Activated CD4-positive, alpha-beta T cell treated with anti-CD3 and anti-CD28 coated beads for 24 hours (primary cell): ENCODE measurements around the gene YPEL5.
"Not testable (repeated sequence)": the region's sequence is repeated elsewhere in the genome, so short reads cannot be mapped to it uniquely, and the experiment has no call there.

ENCODE experiments used
- DNase-seq, 2 donors: peaks; one replicate each; pipeline ENCODE4 v3.0.0-alpha.2; 2020; ENCODE audit warnings: low read depth in 2 of 2

YPEL5 gene

DNA sequence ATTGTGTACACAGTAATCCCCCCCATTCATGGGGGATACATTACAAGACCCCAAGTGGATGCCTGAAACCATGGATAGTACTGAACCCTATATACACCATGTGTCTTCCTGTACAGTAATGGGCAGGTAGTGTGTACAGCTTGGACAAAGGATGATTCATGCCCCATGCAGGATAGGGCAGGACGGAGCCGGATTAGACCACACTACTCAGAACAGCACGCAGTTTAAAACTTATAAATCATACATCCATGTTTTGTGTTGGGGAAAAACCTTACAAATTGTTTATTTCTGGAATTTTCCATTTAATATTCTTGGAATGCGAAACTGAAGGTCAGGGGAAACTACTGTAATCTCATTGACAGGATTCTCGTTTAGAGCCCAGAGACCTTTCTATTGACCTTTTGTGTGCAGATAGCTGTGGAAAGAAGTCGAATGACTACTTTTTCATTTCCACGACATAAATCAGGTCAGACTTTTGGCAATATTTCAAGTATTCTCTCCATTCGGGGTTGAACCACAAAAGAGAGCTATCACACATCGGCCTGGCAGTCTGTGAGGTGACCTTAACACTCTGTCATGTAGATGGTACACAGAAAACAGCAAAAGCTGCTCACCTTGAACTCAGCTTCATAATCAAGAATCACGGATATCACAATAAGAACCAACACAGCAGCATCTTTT is 9.9 kb upstream of the YPEL5 start:
- DNase-seq, result no peak

GRCh38 chr2:30139131-30139870 is 7.5 kb upstream of the YPEL5 start:
- DNase-seq, result peak in 1 of 2 donors; percentile 13

GRCh38 chr2:30141136-30141535 is 5.7 kb upstream of the YPEL5 start:
- DNase-seq, result no peak

DNA sequence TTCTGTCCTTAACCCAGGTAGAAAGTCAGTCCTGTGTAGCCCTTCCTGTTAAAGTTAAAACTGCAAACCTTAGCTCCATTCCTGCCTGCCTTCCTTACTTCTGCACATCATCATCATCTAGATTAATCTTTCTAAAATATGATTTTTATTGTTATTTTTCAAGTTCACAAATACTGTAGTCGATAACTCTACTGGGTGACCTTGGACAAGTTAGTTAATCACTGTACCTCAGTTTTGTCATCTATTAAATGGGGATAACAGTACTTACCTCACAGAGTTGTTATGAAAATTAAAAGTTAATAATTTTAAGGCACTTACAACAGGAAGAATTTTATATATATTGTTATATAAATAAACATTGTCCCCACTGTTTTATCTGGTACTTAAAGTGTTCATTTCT is 2.5 kb upstream of the YPEL5 start:
- no peak for DNase-seq

GRCh38 chr2:30144951-30145350 is 1.9 kb upstream of the YPEL5 start:
- DNase-seq, result not testable (repeated sequence)

DNA sequence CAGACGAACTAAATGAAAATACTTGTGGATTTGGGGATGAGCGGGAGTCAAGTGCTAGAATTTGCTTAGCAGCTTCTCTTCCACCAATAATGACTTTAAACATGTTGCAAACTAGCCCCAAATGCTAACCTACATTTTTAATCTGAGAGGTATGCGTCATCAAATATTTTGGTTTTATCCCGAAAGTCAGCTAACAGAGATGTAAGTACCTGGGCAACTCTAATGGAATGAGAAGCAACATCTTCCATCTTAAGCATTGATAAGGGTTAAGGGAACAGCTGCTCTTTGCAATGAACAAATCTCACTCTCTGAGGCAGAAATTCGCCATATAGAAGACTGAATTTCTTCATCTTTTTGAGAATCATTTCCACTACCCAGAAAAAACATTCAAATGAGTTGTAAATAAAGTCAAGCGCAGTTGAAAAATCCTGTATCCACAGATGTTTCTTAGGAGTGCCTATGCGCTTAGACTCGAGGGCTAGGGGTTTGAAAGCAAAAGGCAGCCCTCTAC is 926 bp upstream of the YPEL5 start:
- DNase-seq, result no peak

DNA sequence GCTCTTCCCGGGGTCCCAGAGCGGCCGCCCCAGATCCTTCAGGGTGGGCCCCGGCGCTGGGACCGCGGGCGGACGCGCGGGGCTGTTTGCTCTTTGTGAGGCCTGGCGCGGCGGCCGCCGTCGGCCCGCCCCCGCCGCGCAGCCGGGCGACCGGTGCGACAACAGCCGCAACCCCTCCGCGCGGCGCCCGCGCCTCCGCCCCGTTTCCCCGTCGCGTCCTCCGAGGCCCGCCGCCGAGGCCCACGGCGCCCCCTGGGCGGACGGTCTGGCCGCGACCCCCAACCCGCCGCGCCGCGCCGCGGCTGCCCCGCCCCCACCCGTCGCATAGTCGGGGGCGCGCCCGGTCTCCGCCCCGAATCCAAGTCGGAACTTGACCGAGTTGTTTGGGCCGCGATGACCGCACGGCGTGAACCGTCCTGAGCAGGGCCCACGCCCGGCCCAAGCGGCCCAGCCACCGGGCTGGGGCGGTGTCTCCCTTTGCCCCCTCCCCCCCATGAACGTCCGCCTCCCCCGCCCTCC is 448 bp downstream of the YPEL5 start:
- DNase-seq, result no peak

DNA sequence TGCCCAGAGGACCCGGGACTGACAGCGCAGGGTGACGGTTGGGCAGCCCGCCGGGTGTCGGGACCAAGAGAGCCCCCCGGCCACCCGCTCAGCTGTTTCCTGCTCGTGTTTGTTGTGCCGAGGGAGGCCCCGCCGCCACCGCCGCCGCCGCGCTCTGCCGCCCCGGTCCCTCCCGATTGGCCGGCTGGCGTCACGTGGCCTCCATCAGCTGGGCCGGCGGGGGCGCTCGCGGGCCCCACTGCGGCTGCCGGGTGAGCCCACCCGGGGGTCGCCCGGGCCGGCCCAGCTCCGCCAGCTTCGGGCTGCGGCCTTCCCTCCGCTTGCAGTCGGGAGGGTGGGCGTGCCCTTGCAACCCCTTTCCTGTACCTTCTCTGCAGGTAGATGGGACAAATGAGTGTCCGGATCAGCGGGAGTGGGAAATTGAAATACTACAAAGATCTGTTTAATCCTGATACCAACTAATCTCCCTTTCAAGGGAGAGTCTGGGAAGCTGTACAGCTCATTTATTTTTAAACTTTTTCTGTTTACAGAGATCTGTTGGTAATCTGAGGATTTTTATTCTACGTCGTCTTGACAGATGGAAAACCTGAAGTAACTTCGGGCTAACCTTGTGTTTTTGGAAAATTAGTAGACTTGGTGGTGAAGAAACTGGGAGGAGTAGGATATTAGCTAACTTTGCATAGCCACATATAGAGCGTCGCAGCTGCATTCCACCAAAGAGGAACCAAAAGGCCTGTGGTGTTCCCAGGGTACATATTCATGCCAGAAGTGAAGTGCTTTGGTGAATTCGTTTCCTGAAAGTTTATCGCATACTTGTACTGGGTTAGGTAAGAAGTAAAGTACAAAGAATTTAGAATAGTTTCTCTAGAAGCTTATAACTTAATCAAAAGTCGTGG is 1.2 kb downstream of the YPEL5 start:
- DNase-seq, result peak; percentile 63 to 66

DNA sequence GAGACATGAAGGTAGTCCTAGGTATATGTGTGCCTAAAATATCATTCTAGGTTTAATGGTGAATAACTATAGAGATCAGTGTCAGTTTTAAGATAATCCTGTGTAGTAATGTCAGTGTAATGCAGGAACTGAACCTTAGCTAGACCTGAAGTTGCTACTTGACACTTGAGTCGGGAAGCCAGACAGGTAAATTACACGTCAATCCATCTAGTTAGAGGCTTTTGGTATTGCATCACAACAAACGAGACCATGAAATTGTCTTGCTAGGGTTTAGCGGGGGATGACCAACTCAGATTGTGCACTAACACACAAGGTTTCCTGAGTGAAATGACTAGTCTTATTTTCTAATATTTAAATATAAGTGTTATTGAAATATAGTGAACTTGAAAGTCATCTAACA is 2.0 kb downstream of the YPEL5 start:
- no peak for DNase-seq

GRCh38 chr2:30149513-30149912 is 2.7 kb downstream of the YPEL5 start:
- DNase-seq, result no peak

DNA sequence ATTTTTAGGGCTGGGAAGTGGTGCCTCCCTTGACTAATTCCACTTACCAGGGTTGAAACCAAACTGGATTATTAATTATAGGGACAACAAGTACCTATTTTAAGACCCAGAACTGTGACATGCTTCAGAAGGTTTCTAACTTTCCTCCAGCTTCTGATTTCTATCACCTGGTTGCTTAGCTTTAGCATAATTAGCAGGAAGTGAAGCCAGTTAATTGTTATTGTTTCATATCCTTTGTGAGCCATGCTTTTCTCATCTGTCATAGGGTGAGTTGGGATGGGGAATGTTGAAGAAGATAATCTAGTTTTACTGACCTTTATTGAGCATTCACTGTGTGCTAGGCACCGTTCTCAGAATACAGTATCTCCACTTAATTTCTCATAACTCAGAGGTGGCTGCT is 3.2 kb downstream of the YPEL5 start:
- no peak for DNase-seq

- DNase-seq, result no peak
Observed at GRCh38 chr2:30150786-30151185, 4.0 kb downstream of the YPEL5 start.

GRCh38 chr2:30152385-30152784 is 5.6 kb downstream of the YPEL5 start:
- DNase-seq, result no peak

- no peak for DNase-seq
Observed at GRCh38 chr2:30155202-30155601, 8.4 kb downstream of the YPEL5 start.

GRCh38 chr2:30155889-30156658 is 9.3 kb downstream of the YPEL5 start:
- no peak for DNase-seq

- no peak for DNase-seq
Observed at GRCh38 chr2:30157616-30158015, 10.8 kb downstream of the YPEL5 start.

GRCh38 chr2:30159766-30160165 is 13.0 kb downstream of the YPEL5 start:
- no peak for DNase-seq

- DNase-seq, result no peak
Observed at GRCh38 chr2:30161929-30162706, 15.3 kb downstream of the YPEL5 start.

DNA sequence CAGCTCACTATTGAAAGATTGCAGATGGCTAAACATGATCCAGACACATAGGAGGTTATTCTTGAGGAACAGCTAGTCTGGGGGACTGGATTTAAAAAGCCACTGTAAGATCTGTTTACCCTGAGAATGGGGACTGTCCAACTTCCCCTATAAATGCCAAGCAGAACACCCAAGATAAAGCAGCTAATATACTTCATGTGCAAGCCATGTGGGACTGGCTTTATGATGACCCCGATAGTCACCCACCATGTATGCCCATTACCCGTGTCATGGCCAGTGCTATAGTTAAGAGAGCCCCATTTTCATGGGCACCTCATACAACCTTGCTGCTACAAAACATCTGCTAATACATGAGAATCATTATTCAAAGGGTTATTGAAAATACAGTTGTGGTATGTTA is 16.0 kb downstream of the YPEL5 start:
- no peak for DNase-seq

- DNase-seq, result no peak
Observed at GRCh38 chr2:30164131-30164925, 17.5 kb downstream of the YPEL5 start.
